HL-60 (cell line): ENCODE measurements around the gene HRAS.

Experiments
- CTCF ChIP-seq: IDR thresholded peaks from one replicate; pipeline ENCODE4 v1.5.1; 2011; ENCODE audit warnings: low read length, control low read depth, inconsistent platforms; ENCODE audit not compliant: insufficient read depth
- GABPA ChIP-seq: IDR thresholded peaks from 2 replicates; pipeline ENCODE4 v1.6.1; 2012; ENCODE audit warnings: low read depth
- POLR2AphosphoS5 ChIP-seq: IDR thresholded peaks from 2 replicates; pipeline ENCODE4 v1.6.1; 2012; ENCODE audit warnings: low read depth
- REST ChIP-seq: IDR thresholded peaks from 2 replicates; pipeline ENCODE4 v1.6.1; 2012; ENCODE audit warnings: low read depth; ENCODE audit not compliant: insufficient replicate concordance
- SPI1 ChIP-seq: IDR thresholded peaks from 2 replicates; pipeline ENCODE4 v1.6.1; 2012; ENCODE audit warnings: low read depth, mild to moderate bottlenecking, borderline replicate concordance

DNA sequence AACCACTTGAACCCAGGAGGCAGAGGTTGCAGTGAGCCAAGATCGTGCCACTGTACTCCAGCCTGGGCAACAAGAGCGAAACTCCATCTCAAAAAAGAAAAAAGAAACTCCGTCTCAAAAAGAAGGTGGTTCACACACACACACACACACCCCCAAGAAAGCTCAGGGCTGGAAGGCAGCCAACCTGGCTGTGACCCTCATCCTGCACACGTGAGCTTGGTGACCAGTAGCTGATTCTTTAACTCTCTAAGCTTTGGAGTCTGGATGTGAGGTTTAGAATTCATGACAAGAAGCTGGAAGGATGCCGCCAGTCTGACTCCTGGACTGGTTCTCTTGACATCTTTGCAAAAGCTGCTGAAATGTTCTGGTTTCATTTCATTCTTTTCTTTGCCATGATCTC lies 26.4 kb downstream of the HRAS start:
- TF ChIP-seq REST (no peak), CTCF (no peak), GABPA (no peak), POLR2AphosphoS5 (no peak), SPI1 (no peak)
